HUES48 (cell line): ENCODE results near the gene RPL7A.
"Not testable (repeated sequence)": the region's sequence is repeated elsewhere in the genome, so short reads cannot be mapped to it uniquely, and the experiment has no call there.

Experiments used
- H3K27ac ChIP-seq: one replicate; pipeline ENCODE4 v1.7.0; 2013; ENCODE audit warnings: low read depth, low read length, inconsistent platforms
- H3K27me3 ChIP-seq: 2 replicates; pipeline ENCODE4 v1.6.1; 2013; ENCODE audit warnings: mild to moderate bottlenecking, low read length; ENCODE audit not compliant: control insufficient read depth, insufficient read depth
- H3K36me3 ChIP-seq: 2 replicates; pipeline ENCODE4 v1.6.1; 2013; ENCODE audit warnings: low read length; ENCODE audit not compliant: control insufficient read depth, insufficient read depth
- H3K4me1 ChIP-seq: 2 replicates; pipeline ENCODE4 v1.6.1; 2013; ENCODE audit warnings: mild to moderate bottlenecking, low read length; ENCODE audit not compliant: control insufficient read depth, insufficient read depth
- H3K4me3 ChIP-seq: 2 replicates; pipeline ENCODE4 v1.5.1; 2013; ENCODE audit warnings: mild to moderate bottlenecking, low read depth, low read length
- H3K9ac ChIP-seq: 2 replicates; pipeline ENCODE4 v1.6.1; 2013; ENCODE audit warnings: mild to moderate bottlenecking, low read depth, low read length, moderate library complexity
- H3K9me3 ChIP-seq: 2 replicates; pipeline ENCODE4 v1.6.1; 2013; ENCODE audit warnings: low read length; ENCODE audit not compliant: control insufficient read depth, insufficient read depth

RPL7A gene

DNA sequence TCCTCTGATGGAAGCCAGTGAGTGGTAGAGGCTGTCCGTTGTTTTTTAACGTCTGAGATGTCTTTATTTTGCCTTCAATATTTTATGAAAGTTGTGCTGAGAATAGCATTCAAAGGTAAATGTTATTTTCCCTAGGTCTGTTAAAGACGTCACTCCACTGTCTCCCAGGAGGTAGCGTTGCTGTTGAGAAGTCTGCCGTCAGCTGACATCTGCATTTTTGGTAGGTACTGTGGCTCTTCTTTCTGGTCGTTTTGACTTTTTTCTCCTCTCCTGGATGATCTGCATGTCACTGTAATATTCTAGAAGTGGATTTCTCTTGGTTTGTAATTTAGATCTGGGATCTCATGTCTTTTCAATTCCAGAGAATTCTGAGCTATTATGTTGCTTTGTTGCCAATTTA is 38.4 kb upstream of the RPL7A start:
- no peak overlapping the region for H3K4me3 ChIP-seq
- H3K4me1 ChIP-seq = no peaks in the 10 kb centered on the region
- no peak overlapping the region for H3K27ac ChIP-seq
- H3K9me3 ChIP-seq = peaks cover 9% of the 10 kb centered on the region
- no peaks in the 10 kb centered on the region for H3K27me3 ChIP-seq
- no peaks in the 10 kb centered on the region for H3K36me3 ChIP-seq
- no peak overlapping the region for H3K9ac ChIP-seq

DNA sequence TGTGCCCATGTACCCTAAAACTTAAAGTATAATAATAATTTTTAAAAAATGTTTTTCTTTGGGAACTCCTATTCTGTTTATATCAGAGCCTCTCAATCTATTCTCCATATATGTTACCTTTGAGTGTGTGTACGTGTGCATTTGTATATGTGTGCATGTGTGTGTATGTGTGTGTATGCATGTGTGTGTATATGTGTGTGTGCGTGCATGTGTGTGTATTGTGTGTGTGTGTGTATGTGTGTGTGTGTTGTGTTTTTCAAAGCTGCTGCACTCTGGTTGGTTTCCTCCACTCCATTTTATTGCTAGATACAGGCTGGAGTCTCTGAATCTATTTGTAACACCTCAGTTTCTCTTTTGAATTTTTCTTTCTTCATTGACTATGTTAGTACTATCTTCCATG is 32.0 kb upstream of the RPL7A start:
- no peaks in the 10 kb centered on the region for H3K9me3 ChIP-seq
- H3K4me3 ChIP-seq = no peak overlapping the region
- H3K27ac ChIP-seq = no peak overlapping the region

DNA sequence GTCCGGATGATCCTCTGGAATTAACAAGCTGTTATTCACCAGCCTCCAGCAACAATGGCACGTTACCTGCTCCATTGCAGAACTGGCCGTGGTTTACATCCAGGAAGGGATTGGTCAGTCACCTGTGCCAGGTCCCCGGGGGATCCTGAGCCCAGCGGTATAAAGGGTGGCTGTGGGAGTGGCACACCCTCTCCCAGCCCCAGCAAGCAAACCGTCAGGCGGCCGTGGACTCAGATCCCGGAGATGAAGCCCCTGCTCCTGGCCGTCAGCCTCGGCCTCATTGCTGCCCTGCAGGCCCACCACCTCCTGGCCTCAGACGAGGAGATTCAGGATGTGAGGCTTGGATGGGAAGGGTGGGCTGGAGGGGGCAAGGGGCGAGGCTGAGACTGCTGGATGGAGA is 30.5 kb upstream of the RPL7A start:
- not testable (repeated sequence) for H3K9ac ChIP-seq, H3K9me3 ChIP-seq, H3K4me1 ChIP-seq, H3K27ac ChIP-seq, H3K36me3 ChIP-seq, H3K27me3 ChIP-seq, H3K4me3 ChIP-seq

More for the DNA sequence above, 32.0 kb upstream of the RPL7A start:
- Histone ChIP-seq H3K9ac (no peak overlapping the region), H3K4me1 (no peaks in the 10 kb centered on the region), H3K36me3 (no peaks in the 10 kb centered on the region), H3K27me3 (no peaks in the 10 kb centered on the region)

DNA sequence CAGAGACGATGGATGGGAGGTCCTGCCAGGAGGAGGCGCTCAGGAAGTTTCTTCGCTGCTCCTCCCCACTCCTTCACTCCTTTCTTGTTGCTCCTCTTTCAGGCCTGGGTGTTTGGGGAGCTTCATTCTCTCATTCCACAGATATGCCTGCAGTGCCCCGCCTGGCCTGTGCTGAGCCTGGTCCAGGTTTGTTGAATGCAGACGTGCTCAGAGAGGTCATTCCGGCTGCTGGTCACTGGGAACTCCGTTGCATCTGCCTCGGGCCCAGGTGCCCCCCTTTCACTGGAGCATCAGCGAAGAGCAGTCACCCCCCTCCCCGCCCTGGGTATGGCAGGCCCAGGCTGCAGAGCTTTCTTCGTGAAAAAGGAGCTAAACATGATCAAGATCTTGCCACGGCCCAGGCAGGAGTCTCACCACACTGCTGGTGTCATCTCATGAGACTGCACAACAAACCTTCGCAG is 27.6 kb upstream of the RPL7A start:
- Histone ChIP-seq H3K9ac (no peak overlapping the region), H3K36me3 (no peaks in the 10 kb centered on the region), H3K4me3 (no peak overlapping the region), H3K4me1 (no peaks in the 10 kb centered on the region), H3K9me3 (peaks cover 6% of the 10 kb centered on the region), H3K27ac (no peak overlapping the region), H3K27me3 (no peaks in the 10 kb centered on the region)

DNA sequence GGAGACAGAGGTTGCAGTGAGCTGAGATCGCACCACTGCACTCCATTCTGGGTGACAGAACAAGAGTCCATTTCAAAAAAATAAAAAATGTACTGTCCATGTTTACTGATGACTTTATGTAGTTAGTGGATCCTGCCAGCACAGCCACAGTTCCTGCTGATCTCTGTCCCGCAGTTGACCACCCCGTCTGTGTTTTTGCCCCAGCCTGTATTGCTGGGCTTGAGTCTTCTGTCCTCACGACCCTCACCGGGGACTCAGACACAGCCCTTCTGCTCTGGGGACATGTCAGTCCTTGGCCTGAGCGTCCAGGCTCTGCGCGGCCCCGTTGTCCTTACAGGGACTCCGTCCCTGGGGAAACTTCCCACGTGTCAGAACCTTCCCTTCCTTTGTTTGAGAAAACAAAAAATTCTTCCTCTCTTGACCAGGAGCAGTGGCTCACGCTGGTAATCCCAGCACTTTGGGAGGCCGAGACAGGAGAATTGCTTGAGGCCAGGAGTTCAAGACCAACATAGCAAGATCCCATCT is 26.5 kb upstream of the RPL7A start:
- no peaks in the 10 kb centered on the region for H3K36me3 ChIP-seq
- no peaks in the 10 kb centered on the region for H3K27me3 ChIP-seq
- H3K9ac ChIP-seq = no peak overlapping the region
- no peaks in the 10 kb centered on the region for H3K4me1 ChIP-seq
- no peak overlapping the region for H3K4me3 ChIP-seq
- H3K9me3 ChIP-seq = peaks cover 6% of the 10 kb centered on the region
- H3K27ac ChIP-seq = no peak overlapping the region

DNA sequence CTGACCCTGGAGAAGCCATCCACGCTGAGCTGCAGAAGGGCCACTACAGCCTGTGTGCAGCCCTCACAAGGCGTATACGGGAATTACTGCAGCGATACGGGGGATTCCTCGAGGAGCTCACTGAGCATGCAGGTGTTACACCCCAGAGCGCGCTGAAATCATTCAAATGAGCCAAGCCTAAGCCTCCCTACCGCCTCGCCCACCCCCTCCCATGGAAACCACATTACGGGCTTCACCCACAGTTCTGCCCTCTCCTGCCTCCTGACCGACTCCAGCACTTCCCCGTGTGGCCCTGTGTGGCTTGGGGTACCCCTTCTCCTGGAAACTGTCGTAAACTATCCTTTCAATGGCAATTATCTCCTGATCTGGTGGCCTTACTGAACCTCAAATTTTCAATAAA is 25.3 kb upstream of the RPL7A start:
- Histone ChIP-seq H3K4me3 (no peak overlapping the region), H3K27ac (no peak overlapping the region), H3K9me3 (peaks cover 6% of the 10 kb centered on the region), H3K4me1 (no peaks in the 10 kb centered on the region), H3K9ac (no peak overlapping the region), H3K36me3 (no peaks in the 10 kb centered on the region), H3K27me3 (no peaks in the 10 kb centered on the region)

DNA sequence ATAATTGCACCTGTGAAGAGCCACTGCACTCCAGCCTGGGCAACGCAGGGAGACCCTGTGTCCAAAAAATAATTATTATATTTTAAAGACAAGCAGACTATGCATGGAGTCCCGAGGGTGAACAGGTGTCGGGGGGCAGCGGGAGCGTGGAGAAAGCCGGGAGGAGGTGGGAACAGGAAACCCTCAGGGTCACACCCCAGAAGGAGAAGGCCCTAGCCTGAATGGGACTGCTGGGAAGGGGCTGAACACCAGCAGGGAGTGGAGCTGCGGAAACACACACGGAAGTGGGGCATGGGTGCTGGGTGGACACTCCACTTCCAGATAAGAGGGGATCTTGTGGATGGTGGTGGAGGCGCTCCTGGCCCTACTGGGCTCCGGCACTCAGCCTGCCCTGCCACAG is 24.8 kb upstream of the RPL7A start:
- H3K27ac ChIP-seq = no peak overlapping the region

DNA sequence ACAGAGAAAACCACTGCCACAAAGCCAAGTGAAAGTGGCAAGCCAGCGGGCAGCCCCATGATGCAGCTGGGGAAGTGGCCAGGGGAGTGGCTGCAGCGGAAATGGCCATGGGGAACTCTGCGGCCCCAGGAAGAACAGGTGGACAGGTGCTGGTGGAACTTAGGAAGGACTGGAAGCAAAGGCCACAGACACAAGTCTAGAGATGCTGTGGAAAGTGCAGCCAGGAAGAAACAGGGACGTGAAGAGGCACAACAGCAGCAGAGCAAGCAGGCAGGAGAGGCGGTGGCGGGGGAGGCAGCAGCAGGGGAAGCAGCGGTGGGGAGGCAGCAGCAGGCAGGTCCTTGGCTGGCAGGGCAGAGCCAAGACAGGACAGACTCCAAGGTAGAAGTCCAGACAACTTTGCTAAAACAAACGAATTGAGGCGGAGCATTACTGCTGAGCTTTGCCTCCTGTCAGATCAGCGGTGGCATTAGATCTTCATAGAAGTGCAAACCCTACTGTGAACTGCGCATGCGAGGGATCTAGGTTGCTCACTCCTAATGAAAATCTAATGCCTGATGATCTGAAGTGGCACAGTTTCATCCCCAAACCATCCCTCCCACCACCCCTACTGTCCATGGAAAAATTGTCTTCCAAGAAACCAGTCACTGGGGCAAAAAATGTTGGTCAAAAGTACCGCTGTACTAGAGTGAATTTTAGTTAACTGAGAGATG is 23.9 kb upstream of the RPL7A start:
- Histone ChIP-seq H3K36me3 (no peaks in the 10 kb centered on the region), H3K4me1 (no peaks in the 10 kb centered on the region), H3K9ac (no peak overlapping the region), H3K9me3 (peaks cover 6% of the 10 kb centered on the region), H3K27me3 (no peaks in the 10 kb centered on the region), H3K27ac (no peak overlapping the region), H3K4me3 (no peak overlapping the region)

More for the DNA sequence above, 24.8 kb upstream of the RPL7A start:
- Histone ChIP-seq H3K27me3 (no peaks in the 10 kb centered on the region), H3K4me1 (no peaks in the 10 kb centered on the region), H3K4me3 (no peak overlapping the region), H3K9ac (no peak overlapping the region), H3K9me3 (peaks cover 6% of the 10 kb centered on the region), H3K36me3 (no peaks in the 10 kb centered on the region)

DNA sequence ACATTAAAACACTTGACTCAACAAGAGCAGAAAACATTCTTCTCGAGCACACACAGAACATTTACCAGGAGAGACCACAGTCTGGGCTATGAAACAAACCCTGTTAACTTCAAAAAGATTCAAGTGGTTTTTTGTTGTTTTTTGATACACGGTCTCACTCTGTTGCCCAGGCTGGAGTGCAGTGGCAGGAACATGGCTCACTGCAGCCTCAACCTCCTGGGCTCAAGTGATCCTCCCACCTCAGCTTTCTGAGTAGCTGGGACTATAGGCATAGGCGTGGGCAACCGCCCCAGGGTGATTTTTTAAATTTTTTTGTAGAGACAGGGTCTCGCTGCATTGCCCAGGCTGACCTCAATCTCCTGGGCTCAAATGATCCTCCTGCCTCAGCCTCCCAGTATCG is 21.0 kb upstream of the RPL7A start:
- not testable (repeated sequence) for H3K9ac ChIP-seq, H3K9me3 ChIP-seq, H3K4me3 ChIP-seq, H3K4me1 ChIP-seq, H3K27me3 ChIP-seq, H3K27ac ChIP-seq
- H3K36me3 ChIP-seq = peaks cover 22% of the 10 kb centered on the region

DNA sequence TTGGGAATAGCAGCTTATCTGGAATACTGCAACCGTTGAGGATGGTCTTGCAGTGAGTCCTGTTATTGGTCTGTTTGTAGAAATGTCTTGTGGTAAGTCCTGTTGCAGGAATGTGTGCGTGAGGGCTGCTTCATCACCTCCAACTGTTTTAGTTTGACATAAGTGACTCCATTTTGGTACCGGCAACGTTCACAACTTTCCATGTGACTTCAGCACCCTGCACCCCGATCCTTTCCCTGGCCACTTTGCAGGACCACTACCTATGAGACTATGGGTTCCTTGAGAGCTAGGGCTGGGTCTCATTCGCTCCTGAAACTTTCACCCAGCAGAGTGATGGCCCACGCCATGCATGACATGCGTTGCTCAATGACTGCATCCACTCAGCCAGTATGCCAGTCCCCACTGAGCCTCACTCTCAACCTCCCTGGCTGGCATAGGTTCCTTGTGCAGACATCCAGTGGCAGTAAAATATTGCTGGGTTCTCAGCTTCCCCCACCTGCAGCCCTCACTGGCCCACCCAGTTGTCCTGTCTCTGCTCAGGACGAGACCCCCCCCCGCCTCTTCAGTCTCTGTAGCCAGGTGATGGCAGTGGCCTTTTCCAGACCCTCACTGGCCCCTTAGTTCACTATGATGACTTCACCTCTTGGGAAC is 20.1 kb upstream of the RPL7A start:
- H3K9me3 ChIP-seq = peaks cover 6% of the 10 kb centered on the region
- H3K36me3 ChIP-seq = peaks cover 31% of the 10 kb centered on the region
- no peak overlapping the region for H3K27ac ChIP-seq
- H3K27me3 ChIP-seq = no peaks in the 10 kb centered on the region
- H3K4me1 ChIP-seq = no peaks in the 10 kb centered on the region
- H3K4me3 ChIP-seq = no peak overlapping the region
- no peak overlapping the region for H3K9ac ChIP-seq

DNA sequence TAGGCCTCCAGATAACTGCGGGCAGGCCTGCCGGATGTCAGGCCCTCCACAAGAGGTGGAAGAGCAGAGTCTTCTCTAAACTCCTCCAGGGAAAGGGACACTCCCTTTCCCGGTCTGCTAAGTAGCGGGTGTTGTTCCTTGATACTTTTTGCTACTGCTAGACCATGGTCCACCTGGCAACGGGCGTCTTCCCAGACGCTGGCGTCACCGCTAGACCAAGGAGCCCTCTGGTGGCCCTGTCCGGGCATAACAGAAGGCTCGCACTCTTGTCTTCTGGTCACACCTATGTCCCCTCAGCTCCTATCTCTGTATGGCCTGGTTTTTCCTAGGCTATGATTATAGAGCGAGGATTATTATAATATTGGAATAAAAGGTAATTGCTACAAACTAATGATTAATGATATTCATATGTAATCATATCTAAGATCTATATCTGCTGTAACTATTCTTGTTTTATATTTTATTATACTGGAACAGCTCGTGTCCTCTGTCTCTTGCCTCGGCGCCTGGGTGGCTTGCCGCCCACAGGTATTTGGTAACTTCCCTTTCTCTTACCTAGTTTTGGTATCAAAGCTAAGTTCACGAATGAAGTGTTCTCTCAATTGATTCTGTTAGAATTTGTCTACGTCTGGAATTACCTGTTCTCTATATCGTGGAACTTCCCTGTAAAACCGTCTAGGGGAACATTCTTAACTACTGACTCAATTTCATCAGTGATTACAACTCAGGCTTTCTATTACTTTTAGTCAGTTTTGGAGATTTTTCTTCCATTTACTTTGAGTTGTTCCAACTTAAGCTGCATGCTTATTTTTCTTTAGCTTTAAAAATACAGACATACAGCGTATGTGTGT is 18.5 kb upstream of the RPL7A start:
- H3K4me3 ChIP-seq, H3K27me3 ChIP-seq, H3K9me3 ChIP-seq, H3K27ac ChIP-seq, H3K4me1 ChIP-seq, H3K9ac ChIP-seq: not testable (repeated sequence)
- peaks cover 47% of the 10 kb centered on the region for H3K36me3 ChIP-seq
